HepG2 (cell line): ENCODE measurements around the gene NPPB. TPM values are rescaled to one million over a fixed set of nuclear protein-coding genes. Genes with fewer than 3 reads are reported as not detected.

Experiments used
- ARNT2 ChIP-seq: sonication (generic); formaldehyde crosslinking; IDR thresholded peaks from 2 replicates; pipeline ENCODE4 v1.8.0; 2022; ENCODE audit warnings: mild to moderate bottlenecking, low read depth, missing genetic modification reagents, moderate library complexity
- CENPBD1 ChIP-seq: sonication (generic); formaldehyde crosslinking; IDR thresholded peaks from 2 replicates; pipeline ENCODE4 v1.8.0; 2022; ENCODE audit warnings: missing genetic modification reagents, low read depth, mild to moderate bottlenecking, borderline replicate concordance
- CREB1 ChIP-seq, 2 experiments: fragments of 450-650 bp in 1 of 2; IDR thresholded peaks; 2 replicates each; pipeline ENCODE4 v1.6.1; 2016 to 2017; ENCODE audit warnings: control low read depth in 1 of 2, mild to moderate bottlenecking in 1 of 2, missing compliant biosample characterization in 1 of 2, missing genetic modification characterization in 1 of 2
- GATA4 ChIP-seq: sonication (generic); IDR thresholded peaks from 2 replicates; pipeline ENCODE4 v1.6.1; 2016; ENCODE audit warnings: antibody characterized with exemption, low read depth, borderline replicate concordance
- GPBP1L1 ChIP-seq: sonication (generic); formaldehyde crosslinking; IDR thresholded peaks from 2 replicates; pipeline ENCODE4 v1.5.0; 2020; ENCODE audit warnings: mild to moderate bottlenecking, missing genetic modification reagents
- LBX2 ChIP-seq: sonication (generic); formaldehyde crosslinking; IDR thresholded peaks from 2 replicates; pipeline ENCODE4 v1.5.0; 2020; ENCODE audit warnings: missing genetic modification reagents, mild to moderate bottlenecking, borderline replicate concordance
- MED13 ChIP-seq: sonication (generic); formaldehyde crosslinking; IDR thresholded peaks from 2 replicates; pipeline ENCODE4 v1.5.0; 2020; ENCODE audit warnings: missing genetic modification reagents
- MEIS2 ChIP-seq: sonication (generic); formaldehyde crosslinking; IDR thresholded peaks from 2 replicates; pipeline ENCODE4 v1.9.0; 2021; ENCODE audit warnings: mild to moderate bottlenecking, missing genetic modification reagents
- NCOR1 ChIP-seq: fragments of 200-600 bp; sonication (generic); IDR thresholded peaks from 2 replicates; pipeline ENCODE4 v1.7.0; 2017; ENCODE audit warnings: antibody characterized with exemption, low read length, borderline replicate concordance
- RARG ChIP-seq: sonication (generic); formaldehyde crosslinking; IDR thresholded peaks from 2 replicates; pipeline ENCODE4 v1.4.0; 2020; ENCODE audit warnings: low read depth, mild to moderate bottlenecking, missing genetic modification reagents
- RBFOX2 ChIP-seq: fragments of 200-400 bp; formaldehyde crosslinking; IDR thresholded peaks from 2 replicates; pipeline ENCODE4 v1.6.1; 2017; ENCODE audit warnings: low read depth, mild to moderate bottlenecking, low read length
- RBM22 ChIP-seq: fragments of 200-400 bp; formaldehyde crosslinking; optimal IDR thresholded peaks from 2 replicates; pipeline ENCODE3; 2017; ENCODE audit warnings: mild to moderate bottlenecking, low read length, moderate library complexity
- RFXAP ChIP-seq: sonication (generic); formaldehyde crosslinking; IDR thresholded peaks from 2 replicates; pipeline ENCODE4 v1.4.0; 2020; ENCODE audit warnings: missing genetic modification reagents, borderline replicate concordance
- SMARCE1 ChIP-seq: fragments of 450-650 bp; IDR thresholded peaks from 2 replicates; pipeline ENCODE4 v1.6.1; 2017; ENCODE audit warnings: borderline replicate concordance
- TEAD2 ChIP-seq: sonication (generic); formaldehyde crosslinking; IDR thresholded peaks from 2 replicates; pipeline ENCODE4 v1.9.0; 2021; ENCODE audit warnings: missing genetic modification reagents
- U2AF1 ChIP-seq: fragments of 200-400 bp; formaldehyde crosslinking; optimal IDR thresholded peaks from 2 replicates; pipeline ENCODE3; 2017; ENCODE audit warnings: mild to moderate bottlenecking, low read depth, low read length
- ZBTB8A ChIP-seq: sonication (generic); formaldehyde crosslinking; IDR thresholded peaks from 2 replicates; pipeline ENCODE4 v1.4.0; 2020; ENCODE audit warnings: mild to moderate bottlenecking, low read depth, missing genetic modification reagents, borderline replicate concordance
- ZNF232 ChIP-seq: sonication (generic); formaldehyde crosslinking; IDR thresholded peaks from 2 replicates; pipeline ENCODE4 v1.4.0; 2020; ENCODE audit warnings: missing genetic modification reagents, borderline replicate concordance
- ZNF329 ChIP-seq: sonication (generic); formaldehyde crosslinking; IDR thresholded peaks from 2 replicates; pipeline ENCODE4 v1.9.0; 2021; ENCODE audit warnings: low read depth, mild to moderate bottlenecking, missing genetic modification reagents
- ZNF451 ChIP-seq: sonication (generic); formaldehyde crosslinking; IDR thresholded peaks from 2 replicates; pipeline ENCODE4 v1.5.0; 2020; ENCODE audit warnings: mild to moderate bottlenecking, missing genetic modification reagents
- ZNF747 ChIP-seq: sonication (generic); formaldehyde crosslinking; IDR thresholded peaks from 2 replicates; pipeline ENCODE4 v1.8.1; 2023; ENCODE audit warnings: missing genetic modification reagents, mild to moderate bottlenecking, borderline replicate concordance
- ZSCAN29 ChIP-seq: sonication (generic); formaldehyde crosslinking; conservative IDR thresholded peaks from 2 replicates; pipeline ENCODE4 v1.4.0; 2020; ENCODE audit warnings: mild to moderate bottlenecking, missing genetic modification reagents
- polyA plus RNA-seq, 8 experiments: library from polyadenylated mRNA; depleted of rRNA in 3 of 8; stranded (reverse) in 7 of 8; unstranded in 1 of 8; fragments of >200 nt; fragmentation: Illumina TruSeq in 4 of 8; extraction: Trizol in 4 of 8; gene quantifications; 2 replicates each; pipeline versions ENCODE4 v1.2.1 to v1.2.3, GENCODE V29; 2011 to 2016; ENCODE audit warnings: low read depth in 4 of 8, missing spikeins in 1 of 8, mixed read lengths in 1 of 8; ENCODE audit not compliant: insufficient read depth in 1 of 8
- total RNA-seq, 5 experiments: library from RNA; depleted of rRNA; stranded (reverse); fragments of >200 nt; fragmentation: Illumina TruSeq; extraction: Trizol; gene quantifications; 2 replicates each; pipeline ENCODE4 v1.2.3, GENCODE V29; 2016; ENCODE audit warnings: low read depth in 1 of 5
- TF ChIP-seq, protein P1 (sequence below): sonication (generic); formaldehyde crosslinking; IDR thresholded peaks from 2 replicates; pipeline ENCODE4 v1.9.0; 2021; ENCODE audit warnings: missing genetic modification reagents, mild to moderate bottlenecking, borderline replicate concordance
- TF ChIP-seq, protein P2 (sequence below): sonication (generic); formaldehyde crosslinking; IDR thresholded peaks from 2 replicates; pipeline ENCODE4 v1.4.0; 2020; ENCODE audit warnings: mild to moderate bottlenecking, low read depth, missing genetic modification reagents

Gene NPPB
- total and polyA plus RNA-seq, 2 of the 13 experiments (the other 11 are each of a cell fraction or from before 2014, with no cell fraction given) = 1.9 TPM; not detected in 1

GRCh38 chr1:11908095-11908675 lies 49.4 kb upstream of the NPPB start (continued):
- TF ChIP-seq CENPBD1 (CRISPR knock-in tag) (no peak; the same call in 1 of the 2 replicates), ZNF451 (CRISPR knock-in tag) (no peak), ARNT2 (CRISPR knock-in tag) (0 out of 2 replicates have a peak, but pooled peaks have one; percentile 29), RBFOX2 (peak; percentile 94), CREB1 (IDR thresholded peaks at IDR 0.05) (no peak), CREB1 (CRISPR knock-in tag; IDR thresholded peaks at IDR 0.05) (peak; percentile 93), ZNF232 (peak; percentile 65; the same call in 1 of the 2 replicates), MEIS2 (CRISPR knock-in tag) (0 out of 2 replicates have a peak, but pooled peaks have one; percentile 14), SMARCE1 (no peak), ZNF747 (CRISPR knock-in tag) (peak; percentile 85), RBM22 (peak; percentile 91), TEAD2 (CRISPR knock-in tag) (no peak), LBX2 (no peak), ZSCAN29 (CRISPR knock-in tag) (peak; percentile 90; the same call in 1 of the 2 replicates), RFXAP (CRISPR knock-in tag) (peak; percentile 81; the same call in 1 of the 2 replicates), GATA4 (peak; percentile 99), ZBTB8A (CRISPR knock-in tag) (peak; percentile 81; the same call in 1 of the 2 replicates), U2AF1 (no peak), MED13 (CRISPR knock-in tag) (no peak; the same call in 1 of the 2 replicates), ZNF329 (CRISPR knock-in tag) (0 out of 2 replicates have a peak, but pooled peaks have one; percentile 41), RARG (CRISPR knock-in tag) (no peak), NCOR1 (no peak), GPBP1L1 (CRISPR knock-in tag) (no peak)
- TF ChIP-seq, protein P1, sequence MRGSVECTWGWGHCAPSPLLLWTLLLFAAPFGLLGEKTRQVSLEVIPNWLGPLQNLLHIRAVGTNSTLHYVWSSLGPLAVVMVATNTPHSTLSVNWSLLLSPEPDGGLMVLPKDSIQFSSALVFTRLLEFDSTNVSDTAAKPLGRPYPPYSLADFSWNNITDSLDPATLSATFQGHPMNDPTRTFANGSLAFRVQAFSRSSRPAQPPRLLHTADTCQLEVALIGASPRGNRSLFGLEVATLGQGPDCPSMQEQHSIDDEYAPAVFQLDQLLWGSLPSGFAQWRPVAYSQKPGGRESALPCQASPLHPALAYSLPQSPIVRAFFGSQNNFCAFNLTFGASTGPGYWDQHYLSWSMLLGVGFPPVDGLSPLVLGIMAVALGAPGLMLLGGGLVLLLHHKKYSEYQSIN = 0 out of 2 replicates have a peak, but pooled peaks have one; percentile 64
- TF ChIP-seq, protein P2, sequence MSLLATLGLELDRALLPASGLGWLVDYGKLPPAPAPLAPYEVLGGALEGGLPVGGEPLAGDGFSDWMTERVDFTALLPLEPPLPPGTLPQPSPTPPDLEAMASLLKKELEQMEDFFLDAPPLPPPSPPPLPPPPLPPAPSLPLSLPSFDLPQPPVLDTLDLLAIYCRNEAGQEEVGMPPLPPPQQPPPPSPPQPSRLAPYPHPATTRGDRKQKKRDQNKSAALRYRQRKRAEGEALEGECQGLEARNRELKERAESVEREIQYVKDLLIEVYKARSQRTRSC = 0 out of 2 replicates have a peak, but pooled peaks have one; percentile 49
